Hepatocyte (in vitro differentiated cells): Measurements from ENCODE around the gene TBX6.

Source experiments
- EZH2phosphoT487 ChIP-seq: fragments of 200-600 bp; sonication (generic); IDR thresholded peaks from one replicate; pipeline ENCODE4 v1.6.1; 2018; ENCODE audit warnings: antibody characterized with exemption, mild to moderate bottlenecking, low read depth, moderate library complexity; ENCODE audit not compliant: unreplicated experiment, severe bottlenecking
- TF ChIP-seq, protein P1 (sequence below): fragments of 200-600 bp; sonication (generic); IDR thresholded peaks from 2 replicates; pipeline ENCODE4 v1.5.1; 2016; ENCODE audit warnings: antibody characterized with exemption, mild to moderate bottlenecking; ENCODE audit not compliant: poor library complexity

DNA sequence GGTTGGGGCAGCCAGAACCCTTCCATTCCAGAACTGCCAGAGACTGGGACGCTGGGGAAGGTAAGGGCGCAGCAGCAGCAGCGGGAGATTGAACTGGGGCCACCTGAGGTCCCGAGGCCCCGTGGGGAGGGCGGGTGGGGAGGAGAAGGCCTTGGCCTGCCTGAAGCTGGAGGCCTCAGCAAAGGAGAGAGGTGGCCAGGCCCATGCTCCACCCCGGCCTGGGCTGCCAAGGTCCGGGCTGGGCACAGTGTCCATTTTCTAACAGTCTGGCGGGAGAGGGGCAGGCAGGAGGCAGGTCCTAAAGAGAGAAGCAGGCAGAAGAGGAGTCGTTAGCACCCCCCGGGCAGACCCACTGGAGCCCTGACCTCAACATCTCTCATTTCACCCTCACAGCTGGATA is 22.7 kb upstream of the TBX6 start:
- TF ChIP-seq, protein P1, sequence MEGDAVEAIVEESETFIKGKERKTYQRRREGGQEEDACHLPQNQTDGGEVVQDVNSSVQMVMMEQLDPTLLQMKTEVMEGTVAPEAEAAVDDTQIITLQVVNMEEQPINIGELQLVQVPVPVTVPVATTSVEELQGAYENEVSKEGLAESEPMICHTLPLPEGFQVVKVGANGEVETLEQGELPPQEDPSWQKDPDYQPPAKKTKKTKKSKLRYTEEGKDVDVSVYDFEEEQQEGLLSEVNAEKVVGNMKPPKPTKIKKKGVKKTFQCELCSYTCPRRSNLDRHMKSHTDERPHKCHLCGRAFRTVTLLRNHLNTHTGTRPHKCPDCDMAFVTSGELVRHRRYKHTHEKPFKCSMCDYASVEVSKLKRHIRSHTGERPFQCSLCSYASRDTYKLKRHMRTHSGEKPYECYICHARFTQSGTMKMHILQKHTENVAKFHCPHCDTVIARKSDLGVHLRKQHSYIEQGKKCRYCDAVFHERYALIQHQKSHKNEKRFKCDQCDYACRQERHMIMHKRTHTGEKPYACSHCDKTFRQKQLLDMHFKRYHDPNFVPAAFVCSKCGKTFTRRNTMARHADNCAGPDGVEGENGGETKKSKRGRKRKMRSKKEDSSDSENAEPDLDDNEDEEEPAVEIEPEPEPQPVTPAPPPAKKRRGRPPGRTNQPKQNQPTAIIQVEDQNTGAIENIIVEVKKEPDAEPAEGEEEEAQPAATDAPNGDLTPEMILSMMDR, result no peak
- TF ChIP-seq EZH2phosphoT487, result no peak
